GM19452 (cell line): ENCODE data around the gene S1PR2.
"Not testable (repeated sequence)": the region's sequence is repeated elsewhere in the genome, so short reads cannot be mapped to it uniquely, and the experiment has no call there.

Experiments
- ATAC-seq: cut with Tn5 transposase; IDR thresholded peaks from one replicate; pipeline ENCODE4 v1.9.1; 2021; ENCODE audit not compliant: unreplicated experiment

Gene S1PR2

DNA sequence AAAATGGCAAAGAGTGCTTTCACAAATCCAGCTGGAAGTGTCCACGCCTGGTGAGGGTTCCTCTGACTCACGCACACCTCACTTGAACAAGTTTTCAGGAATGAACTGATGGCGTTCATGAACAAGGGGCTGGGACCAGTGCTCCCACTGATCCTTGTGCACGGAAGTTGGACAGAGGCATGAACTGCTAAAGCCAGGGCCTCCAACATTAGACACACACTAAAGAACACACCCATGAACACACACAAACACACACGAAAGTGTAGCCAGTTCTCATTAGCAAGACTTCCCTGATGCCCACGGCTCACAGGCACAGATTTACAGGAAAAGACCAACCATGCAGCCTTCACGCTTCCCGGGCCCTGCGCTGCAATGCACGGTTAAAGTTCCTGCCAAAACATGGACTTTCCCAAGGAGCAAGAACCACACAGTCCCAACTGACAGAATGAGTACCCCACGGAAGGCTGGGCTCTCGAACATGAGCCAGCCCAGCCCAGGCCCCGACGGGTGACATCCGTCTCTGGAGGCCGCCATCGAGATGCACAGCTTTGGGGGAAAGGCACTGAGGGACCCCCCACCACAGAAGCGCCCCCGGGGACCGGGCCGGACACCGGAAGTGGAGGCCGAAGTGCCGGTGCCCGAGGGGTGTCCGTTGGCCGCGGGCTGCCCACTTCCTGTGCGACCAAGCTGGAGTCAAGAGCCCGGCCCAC lies 37.2 kb downstream of the S1PR2 start:
- peak; percentile 10 for ATAC-seq

DNA sequence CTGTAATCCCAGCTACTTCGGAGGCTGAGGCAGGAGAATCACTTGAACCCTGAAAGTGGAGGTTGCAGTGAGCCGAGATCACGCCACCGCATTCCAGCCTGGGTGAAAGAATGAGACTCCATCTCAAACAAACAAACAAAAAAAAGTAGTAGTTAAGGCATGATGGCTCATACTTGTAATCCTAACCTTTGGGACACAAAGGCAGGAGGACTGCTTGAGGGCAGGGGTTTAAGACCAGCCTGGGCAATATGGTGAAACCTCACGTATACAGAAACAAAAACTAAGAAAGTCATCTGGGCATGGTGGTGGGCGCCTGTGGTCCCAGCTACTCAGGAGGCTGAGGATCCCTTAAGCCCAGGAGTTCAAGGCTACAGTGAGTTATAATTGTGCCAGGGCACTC lies 38.2 kb downstream of the S1PR2 start:
- ATAC-seq, result no peak

DNA sequence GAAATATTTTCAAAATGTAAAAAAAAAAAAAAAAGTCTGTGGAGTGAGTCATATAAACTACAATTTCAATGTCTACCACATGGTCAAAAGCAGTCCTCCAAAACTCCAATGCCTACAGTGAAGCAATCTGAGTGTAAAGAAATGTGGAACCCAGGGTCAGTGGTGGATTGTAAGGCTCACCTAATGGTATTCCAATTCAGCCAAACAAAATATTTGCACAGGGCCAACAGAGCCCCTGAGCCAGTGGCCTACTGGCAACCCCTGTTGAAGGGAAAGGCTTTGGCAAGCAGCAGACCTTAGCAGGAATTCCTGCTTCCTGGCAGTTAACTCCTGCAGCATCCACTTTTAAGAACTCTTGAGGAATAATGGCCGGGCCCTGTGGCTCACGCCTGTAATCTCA lies 39.8 kb downstream of the S1PR2 start:
- no peak for ATAC-seq

DNA sequence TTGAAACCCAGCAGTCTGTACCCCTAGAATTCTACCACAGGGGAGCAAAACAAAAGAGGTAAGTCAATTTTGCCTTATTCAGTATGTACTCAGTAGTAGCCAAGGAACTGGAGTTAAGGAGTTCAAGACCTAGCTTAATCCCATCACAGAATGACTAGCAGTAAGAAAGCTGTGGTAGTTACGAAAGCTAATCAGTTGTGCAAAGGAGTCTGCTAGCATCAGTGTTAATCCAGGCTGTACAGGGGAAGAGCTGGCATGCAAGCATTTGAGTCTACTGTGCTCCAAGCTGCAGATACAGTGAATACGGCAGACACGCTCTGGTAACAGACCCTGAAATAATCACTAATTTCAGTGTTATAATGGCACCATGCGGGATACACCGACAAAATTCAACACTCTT lies 41.1 kb downstream of the S1PR2 start:
- ATAC-seq, result no peak

DNA sequence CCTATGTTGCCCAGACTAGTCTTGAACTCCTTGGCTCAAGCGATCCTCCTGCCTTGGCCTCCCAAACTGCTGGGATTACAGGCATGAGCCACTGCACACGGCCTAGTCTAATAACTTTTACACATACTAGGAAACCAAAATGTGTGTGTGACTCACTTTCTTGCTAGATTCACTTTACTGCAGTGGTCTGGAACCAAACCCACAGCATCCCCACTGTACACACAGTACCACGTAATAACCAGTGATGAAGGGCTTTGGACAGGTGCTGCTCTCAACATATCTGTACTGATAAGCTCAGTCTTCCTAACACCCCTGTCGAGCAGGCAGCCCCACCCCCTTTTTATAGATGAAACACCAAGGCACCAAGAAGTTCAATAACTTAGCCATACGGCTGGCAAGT lies 41.5 kb downstream of the S1PR2 start:
- ATAC-seq, result no peak

DNA sequence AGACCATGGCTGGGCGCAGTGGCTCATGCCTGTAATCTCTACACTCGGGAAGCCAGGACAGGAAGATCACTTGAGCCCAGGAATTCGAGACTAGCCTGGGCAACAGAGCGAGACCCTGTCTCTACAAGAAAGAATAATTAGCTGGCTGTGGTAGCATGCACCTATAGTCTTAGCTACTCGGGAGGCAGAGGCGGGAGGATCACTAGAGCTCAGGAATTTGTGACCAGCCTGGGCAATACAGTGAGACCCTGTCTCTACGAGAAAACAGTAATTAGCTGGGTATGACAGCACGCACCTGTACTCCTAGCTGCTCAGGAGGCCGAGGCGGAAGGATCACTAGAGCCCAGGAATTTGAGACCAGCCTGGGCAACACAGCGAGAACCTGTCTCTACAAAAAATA lies 43.8 kb downstream of the S1PR2 start:
- ATAC-seq, result no peak

DNA sequence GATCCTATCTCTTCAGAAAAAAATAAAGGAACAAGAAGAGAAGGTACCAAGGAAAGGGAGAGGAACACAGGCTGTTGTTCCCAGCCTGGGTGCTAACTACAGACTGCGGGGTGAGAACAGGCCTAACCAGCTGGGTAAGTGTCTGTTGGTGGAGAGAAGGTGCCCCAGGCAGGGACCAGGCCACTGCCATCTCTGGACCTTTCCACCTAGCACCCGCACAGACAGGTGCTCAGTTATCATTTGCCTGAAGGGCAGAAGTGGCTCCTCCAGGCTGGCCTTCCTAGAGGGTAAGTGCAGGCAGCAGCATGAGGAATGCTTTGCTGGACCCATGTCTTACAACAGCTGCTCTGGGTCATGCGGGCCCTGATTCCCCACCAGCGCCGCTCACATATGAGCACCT lies 46.5 kb downstream of the S1PR2 start:
- ATAC-seq, result no peak

DNA sequence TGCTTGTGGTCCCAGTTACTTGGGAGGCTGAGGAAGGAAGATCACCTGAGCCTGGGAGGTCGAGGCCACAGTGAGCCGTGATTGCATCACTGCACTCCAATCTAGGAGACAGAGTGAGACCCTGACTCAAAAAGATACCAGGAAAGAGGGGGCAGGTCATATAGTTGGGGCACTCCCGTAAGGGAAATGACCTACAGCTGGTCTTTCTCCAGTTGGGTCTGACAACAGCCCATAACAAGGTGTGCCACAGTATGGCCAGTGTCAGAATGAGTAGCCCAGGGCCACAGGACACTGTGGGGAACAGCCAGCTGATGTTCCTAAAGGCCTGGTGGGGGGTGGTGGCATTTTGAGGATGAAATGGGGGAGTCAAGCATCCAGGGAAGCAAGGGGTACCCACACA lies 47.2 kb downstream of the S1PR2 start:
- ATAC-seq, result no peak

DNA sequence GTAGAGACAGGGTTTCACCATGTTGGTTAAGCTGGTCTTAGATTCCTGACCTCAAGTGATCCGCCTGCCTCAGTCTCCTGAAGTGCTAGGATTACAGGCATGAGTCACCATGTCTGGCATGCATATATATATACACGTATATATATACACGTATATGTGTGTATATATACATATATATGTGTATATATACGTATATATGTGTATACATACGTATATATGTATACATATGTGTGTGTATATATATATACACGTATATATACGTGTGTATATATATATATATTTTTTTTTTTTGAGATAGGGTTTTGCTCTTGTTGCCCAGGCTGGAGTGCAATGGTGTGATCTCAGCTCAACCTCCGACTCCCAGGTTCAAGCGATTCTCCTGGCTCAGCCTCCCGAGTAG lies 48.3 kb downstream of the S1PR2 start:
- no peak for ATAC-seq

DNA sequence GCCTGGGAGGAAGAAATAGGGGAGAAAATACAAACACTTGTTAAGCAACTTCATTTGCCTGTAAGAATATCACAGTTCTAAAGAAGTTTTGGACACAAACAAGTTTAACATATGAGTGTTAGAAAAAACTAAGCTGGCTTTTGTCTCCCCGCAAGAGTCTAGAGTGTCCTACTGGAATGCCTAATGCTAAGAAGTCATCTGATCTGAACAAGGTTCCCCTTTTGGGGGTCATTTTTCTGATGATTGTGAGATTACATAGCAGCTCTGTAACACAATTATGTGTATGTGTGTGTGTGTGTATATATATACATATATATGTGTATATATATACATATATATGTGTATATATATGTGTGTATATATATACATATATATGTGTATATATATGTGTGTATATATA lies 49.1 kb downstream of the S1PR2 start:
- no peak for ATAC-seq

DNA sequence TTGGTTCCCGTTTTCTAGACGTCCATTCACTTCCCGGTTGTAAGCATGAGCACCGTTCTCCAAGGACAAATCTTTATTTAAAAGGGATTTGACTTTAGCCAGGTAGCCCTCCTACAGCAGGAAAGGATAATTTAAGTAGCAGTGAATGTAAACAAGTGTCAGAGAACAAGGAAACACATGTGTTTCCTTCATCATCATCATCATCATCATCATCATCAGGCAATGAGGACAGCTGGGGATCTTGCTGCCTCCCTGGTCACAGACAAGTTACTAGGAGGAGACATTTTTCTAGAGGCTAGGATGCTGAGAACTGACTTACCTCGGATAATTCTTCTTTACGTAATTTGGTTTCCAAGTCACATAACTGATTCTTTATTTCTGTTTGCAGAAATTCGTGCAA lies 50.7 kb downstream of the S1PR2 start:
- no peak for ATAC-seq

DNA sequence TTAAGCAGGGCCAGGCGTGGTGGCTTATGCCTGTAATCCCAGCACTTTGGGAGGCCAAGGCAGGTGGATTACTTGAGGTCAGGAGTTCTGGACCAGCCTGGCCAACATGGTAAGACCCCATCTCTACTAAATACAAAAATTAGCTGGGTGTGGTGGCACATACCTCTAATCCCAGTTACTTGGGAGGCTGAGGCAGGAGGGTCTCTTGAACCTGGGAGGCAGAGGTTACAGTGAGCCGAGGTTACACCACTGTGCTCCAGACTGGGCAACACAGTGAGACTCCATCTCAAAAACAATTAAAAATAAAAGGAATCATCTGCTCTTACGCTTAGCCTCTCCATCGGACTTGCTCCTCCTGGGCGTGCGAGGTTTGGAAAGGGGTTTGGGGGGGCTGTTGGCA lies 51.1 kb downstream of the S1PR2 start:
- not testable (repeated sequence) for ATAC-seq

DNA sequence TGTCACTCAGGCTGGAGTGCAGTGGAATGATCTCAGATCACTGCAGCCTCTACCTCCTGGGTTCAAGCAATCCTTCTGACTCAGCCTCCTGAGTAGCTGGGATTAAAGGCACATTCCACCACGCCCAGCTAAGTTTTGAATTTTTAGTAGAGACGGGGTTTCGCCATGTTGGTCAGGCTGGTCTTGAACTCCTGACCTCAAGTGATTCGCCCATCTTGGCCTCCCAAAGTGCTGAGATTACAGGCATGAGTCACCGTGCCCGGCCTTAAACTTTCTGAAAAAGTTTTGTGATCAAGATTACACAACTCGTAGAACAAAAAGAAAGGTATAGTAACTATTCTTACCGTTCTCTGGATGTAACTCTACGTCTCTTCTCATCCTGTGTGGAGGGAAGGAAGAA lies 57.6 kb downstream of the S1PR2 start:
- ATAC-seq, result no peak
